CD4-positive, alpha-beta T cell treated with Interleukin-12 subunit alpha and Interleukin-12 subunit beta, for 1 hour (primary cell): ENCODE measurements around the gene CSNK1D.
"Not testable (repeated sequence)": the region's sequence is repeated elsewhere in the genome, so short reads cannot be mapped to it uniquely, and the experiment has no call there.

Experiments
- DNase-seq: peaks from one replicate; pipeline ENCODE4 v3.0.0-alpha.2; 2020

Gene CSNK1D

GRCh38 chr17:82212331-82213250 lies 60.9 kb downstream of the CSNK1D start, which contains the start of gene CCDC57:
TSS of gene CCDC57 (minus strand) at chr17:82212842. CDS start at chr17:82201944, 10,898 bp downstream.
- peak; percentile 75 for DNase-seq

- DNase-seq: not testable (repeated sequence)
These were observed 62.8 kb downstream of the CSNK1D start for GRCh38 chr17:82210655-82211054.

- peak; percentile 85 for DNase-seq
These were observed 67.6 kb downstream of the CSNK1D start for GRCh38 chr17:82205720-82206508.

GRCh38 chr17:82204831-82205719 lies 68.4 kb downstream of the CSNK1D start:
- DNase-seq: no peak

DNA sequence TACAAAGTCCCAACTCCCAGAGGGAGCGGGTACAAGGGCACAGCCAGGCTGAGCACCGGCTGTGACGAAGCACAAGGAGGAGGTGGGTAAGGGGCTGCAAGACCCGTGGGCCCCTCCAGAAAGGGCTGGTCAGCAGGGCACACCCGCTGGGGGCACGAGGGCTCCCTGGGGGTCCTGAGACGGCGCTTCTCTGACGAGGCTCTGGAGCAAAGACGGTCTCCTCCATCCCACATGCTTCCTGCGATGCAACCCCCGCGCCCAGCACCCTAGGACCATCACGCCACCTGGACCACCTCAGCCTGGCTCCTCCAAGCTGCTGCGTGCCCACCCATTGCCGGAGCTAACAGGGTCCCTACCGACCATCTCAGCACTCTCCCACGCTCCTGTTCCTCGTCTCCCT lies 69.6 kb downstream of the CSNK1D start:
- DNase-seq: no peak

- no peak for DNase-seq
These were observed 70.5 kb downstream of the CSNK1D start for GRCh38 chr17:82202981-82203380.

DNA sequence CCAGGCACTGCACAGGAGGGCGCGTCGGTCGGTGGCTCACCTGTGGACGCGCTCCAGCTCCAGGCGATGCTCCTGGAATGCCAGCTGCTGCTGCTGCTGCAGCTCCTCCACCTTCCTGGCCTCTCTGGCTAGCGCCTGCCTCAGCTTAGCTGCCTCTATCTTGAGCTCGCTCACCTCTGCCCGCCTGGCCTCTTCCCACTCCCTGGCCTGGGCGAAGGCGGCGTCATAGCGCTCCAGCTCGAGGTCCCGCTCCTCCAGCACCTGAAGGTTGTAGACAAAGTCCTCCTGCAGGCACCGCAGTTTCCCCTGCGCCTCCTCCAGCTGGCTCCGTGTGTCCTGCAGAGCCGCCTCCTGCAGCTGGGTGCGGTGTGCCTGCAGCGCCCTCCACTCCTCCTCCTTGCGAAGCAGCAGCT lies 72.0 kb downstream of the CSNK1D start:
- DNase-seq: no peak

GRCh38 chr17:82200743-82201497 lies 72.6 kb downstream of the CSNK1D start:
- DNase-seq: peak; percentile 81

DNA sequence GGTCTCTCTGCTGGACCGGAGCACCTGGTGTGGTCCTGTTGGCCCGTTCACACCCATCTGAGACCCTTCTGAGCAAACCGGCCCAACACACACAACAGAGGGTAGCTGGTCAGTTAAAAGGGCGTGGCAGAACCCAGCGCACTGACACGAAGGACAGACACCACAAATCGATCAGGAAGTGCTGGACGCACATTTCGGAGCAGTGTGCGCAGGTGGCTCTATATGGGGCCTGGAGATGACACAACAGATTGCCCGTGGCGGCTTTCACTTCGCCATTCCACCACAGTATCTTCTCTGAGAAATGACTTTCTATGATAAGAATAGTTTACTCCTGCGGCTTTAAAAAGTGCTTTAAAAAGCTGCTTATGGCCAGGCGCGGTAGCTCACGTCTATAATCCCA lies 73.4 kb downstream of the CSNK1D start:
- no peak for DNase-seq

- no peak for DNase-seq
These were observed 74.0 kb downstream of the CSNK1D start for GRCh38 chr17:82199496-82199895.

- peak; percentile 16 for DNase-seq
These were observed 75.4 kb downstream of the CSNK1D start for GRCh38 chr17:82198092-82198491.

GRCh38 chr17:82195675-82196672 lies 77.5 kb downstream of the CSNK1D start:
- DNase-seq: no peak

DNA sequence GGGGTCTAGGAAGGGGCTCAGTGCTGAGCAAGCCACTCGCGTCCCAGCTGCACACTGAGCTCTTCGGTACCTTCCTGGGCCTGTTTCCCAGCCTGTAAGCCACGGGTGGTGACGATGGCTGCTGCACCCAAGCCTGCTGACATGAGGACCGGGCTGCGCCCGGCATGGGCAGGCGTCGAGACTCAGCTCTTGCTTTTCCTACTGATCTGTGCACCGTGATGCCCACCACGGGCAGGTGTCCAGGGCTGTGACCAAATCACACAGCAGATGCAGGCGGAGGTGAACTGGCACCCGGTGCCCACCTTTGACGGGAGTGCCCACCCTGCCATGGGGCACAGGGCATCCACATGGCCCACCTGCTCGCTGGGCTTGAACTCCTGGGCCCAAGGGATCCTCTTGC lies 78.7 kb downstream of the CSNK1D start:
- DNase-seq: no peak

DNA sequence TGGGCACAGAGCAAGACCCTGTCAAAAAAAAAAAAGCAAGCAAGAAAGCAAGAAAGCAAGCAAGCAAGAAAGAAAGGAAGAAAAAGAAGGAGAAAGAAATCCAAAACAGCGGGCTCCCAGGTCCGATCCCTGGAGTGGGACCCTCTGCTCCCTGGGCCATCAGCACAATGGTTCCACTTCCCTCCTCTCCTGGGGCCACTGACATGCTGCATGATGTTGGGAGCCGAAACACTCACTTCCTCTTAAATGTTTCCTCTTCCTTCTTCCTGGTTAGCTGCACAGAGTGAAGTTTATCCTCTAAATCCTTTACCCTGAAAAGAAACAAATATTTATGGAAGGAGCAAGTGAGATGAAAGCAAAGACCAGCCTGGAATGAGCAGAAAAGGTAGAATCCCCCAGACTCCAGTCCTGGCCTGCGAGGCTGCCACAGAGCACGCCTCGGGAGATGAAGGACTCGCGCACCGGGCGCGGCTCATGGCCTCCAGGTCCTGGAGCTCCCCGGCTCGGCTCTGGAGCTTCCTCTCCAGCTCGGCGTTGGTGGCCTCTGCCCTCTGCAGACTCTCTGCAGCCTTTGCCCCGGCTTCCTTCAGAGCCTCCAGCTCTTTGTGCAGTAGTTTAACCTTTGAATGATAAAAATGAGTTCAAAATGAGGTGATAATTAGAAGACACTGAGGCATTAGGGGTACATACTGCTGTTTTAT lies 79.8 kb downstream of the CSNK1D start:
- DNase-seq: no peak

GRCh38 chr17:82193050-82193449 lies 80.5 kb downstream of the CSNK1D start:
- DNase-seq: not testable (repeated sequence)
